GM21367 (cell line): ENCODE results near the gene AVPR2.

Experiments
- ATAC-seq: cut with Tn5 transposase; IDR thresholded peaks from one replicate; pipeline ENCODE4 v1.9.1; 2021; ENCODE audit not compliant: unreplicated experiment

The AVPR2 gene

DNA sequence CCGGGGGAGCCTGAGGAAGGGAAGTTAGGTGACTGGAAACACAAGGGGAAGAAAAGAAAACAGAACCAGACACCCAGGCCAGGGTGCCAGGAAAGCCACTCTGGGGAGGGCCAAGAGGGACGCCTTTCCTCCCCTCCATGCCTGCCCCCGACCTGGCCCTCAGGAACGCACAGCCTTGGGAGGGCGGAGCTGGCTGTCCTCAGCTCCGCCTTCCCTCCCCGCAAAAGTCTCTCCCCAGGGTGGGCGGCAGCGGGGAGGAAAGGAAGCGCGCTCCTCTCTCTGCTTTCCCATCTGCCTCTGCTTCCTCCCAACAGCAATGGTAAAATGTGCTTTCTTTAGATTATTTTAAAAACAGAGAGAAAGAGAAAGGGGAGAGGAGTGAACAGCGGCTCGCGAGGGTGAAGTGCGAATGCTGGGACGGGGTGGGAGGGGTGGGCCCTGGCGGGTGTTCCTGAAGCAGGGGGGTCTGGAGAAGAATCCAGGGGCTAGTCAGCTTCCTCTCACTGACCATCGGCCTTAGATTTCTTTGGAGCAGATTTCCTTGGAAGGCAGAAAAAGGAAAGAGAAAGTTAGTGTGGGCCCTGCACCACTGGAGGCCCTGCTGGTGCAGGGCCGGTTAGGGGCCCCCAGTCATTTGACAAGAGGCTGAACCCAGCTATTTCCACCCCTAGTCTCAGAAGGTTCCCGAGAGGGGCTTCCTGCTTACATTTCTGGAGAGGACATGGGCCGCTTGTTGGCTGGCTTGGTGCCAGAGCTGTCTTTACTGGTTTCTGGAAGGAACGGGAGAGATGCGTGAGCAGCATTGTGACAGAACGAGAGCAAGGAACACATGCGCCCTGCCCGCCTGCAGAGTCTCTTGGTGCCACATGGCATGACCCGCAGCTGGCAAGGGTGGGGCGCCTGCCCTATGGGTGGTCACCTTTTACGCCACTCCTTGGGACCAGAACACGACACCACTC is 44.7 kb downstream of the AVPR2 start:
- ATAC-seq = no peak

GRCh38 chrX:153950127-153950526 is 45.7 kb downstream of the AVPR2 start:
- ATAC-seq = no peak

- no peak for ATAC-seq
Measured at GRCh38 chrX:153951683-153952372, 47.4 kb downstream of the AVPR2 start.

DNA sequence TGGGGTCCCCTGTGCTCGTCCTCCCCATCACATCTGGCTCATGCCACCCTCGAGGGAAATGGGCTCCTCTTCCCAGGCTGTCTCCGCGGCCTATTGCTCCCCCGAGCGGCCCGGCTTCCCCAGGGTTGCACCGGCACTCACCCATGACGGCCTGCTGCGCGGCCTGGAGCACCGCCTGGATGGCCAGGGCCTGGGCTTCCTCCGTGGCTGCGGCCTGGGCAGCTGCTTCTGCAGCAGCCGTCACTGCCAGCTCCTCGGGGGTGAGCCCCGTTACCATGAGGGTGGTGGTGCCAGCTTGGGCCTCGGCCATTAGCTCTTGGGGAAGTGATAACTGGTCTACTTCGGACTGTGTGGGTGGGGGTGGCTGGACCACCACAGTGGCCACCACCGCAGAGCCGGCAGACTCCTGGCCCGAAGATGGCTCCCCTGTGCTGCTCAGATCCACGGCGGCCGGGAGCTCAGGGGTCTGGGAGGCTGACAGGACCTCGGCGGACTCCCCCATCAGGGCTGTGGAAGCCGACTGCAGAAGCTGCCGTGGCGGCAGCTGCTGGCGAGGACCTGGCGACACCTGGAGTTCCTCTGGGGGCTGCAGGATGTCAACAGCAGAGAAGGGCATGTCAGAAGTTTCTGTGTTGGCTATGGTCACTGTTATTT is 48.0 kb downstream of the AVPR2 start:
- ATAC-seq = no peak

- ATAC-seq = no peak
Measured at GRCh38 chrX:153953342-153953830, 48.9 kb downstream of the AVPR2 start.

- no peak for ATAC-seq
Measured at GRCh38 chrX:153953892-153954557, 49.6 kb downstream of the AVPR2 start.

DNA sequence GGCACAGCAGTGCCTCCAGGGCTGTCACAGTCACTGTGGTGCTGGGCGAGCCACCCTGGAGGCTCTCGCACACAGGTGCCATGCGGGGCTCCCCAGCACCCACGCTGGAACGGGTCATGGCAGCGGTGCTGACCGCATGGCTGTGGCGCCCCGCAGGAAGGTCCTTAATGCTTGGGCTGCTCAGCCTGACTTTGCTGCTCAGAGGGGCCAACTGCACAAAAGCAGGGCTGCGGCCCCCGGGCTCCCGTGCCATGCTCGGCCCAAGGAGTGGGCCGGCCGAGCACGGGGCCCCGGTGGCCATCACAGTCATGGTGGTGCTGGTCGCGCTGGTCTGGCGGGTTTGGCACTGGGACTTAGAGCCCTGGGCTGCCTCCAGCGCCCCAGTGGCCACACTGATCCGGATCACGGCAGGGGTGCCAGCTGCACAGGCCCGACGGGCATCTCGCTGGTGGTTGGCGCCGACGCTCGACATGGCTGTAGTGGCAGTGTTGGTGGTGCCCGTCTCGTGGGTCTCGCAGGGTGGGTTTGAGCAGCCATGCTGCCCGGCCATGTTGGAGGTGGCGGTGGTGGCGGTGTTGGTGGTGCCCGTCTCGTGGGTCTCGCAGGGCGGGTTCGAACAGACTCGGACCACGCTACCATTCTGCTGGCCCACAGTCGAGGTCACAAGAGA is 50.2 kb downstream of the AVPR2 start:
- no peak for ATAC-seq

DNA sequence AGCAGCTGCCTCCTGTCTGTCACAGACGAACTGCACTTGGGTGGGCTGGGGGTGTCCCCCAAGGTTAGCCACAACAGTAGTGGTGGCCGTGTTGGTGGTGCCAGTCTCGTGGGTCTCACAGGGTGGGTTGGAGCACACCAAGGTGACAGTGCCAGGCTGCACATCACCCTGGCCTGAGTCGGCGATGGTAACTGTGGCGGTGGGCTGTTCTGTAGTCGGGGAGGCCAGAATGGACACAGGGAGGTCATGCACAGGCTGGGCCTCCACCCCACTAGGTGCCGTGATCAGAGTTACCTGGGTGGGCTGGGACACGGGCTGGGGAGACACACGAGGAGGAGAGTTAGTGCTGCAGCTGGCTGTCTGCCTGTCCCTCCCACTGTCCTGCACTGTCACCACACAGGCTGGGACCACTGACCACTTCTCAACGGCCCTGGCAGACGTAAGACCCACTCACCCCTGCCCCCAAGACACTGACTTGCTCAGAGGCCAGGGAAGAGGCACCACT is 50.8 kb downstream of the AVPR2 start:
- ATAC-seq = no peak

DNA sequence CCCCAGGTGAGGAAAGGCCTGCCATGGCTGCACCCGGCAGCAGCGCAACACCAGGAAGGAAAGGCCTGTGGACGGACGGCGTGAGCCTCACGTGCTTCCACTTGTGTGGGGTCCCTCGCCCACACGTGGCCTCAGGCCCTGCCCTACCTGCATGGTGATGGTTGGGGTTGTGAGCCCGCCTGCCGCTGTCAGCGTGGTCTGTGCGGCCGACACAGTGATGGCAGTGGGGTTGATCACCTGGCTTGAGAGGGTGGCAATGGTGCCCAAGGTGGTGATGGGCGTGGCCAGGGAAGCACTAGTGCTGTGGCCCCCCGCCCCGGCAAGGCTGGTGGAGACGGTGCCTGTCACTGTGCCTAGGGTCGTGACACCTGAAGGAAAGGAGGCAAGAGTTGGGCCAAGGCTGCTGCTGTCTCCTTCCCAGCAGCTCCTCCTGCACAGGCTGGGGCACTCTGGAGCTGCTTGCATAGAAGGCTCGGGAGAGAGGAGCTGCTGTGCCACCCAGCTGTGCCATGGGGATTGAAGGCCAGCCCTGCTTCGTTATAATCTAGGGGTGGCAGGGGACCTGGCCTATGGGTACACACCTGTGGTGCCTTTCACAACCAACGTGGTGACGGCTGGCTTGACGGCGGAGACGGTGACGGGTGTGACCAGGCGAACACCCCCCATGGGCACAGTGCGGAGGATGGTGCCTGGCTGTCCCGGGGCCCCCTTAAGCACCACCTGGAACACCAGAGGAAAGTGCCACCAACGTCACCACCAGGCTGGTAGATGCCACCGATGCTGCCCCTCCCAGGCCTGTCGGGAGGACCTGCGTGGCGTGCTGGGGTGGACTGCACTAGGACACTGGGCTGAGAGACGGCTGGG is 51.8 kb downstream of the AVPR2 start:
- ATAC-seq = no peak
